NCI-H2196 treated with DMSO at 0.1 percent for 48 hours (cell line): ENCODE data around the gene PTPRO.

Source experiments
- DNase-seq: peaks from one replicate; lab custom pipeline; 2025; ENCODE audit not compliant: unreplicated experiment; lab: John Stamatoyannopoulos, UW

The PTPRO gene

DNA sequence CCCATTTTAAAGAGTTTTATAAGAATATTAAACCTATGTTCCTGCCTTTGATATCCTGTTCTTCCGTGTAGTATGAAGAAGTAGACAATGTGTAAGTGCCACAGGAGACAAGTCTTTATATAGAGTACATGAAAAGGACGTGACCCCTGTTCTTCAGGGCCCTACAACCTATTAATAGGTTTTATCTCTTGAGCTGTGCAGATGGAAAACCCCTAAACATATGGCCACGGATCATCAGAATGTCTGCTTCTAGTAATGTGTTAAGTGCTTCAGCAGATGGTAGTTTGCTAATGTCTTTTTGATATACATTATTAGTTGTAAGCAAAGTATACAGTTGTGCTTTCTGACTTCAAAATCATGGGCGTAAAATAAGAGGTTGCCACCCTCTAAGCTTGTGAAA is 228.5 kb downstream of the PTPRO start:
- DNase-seq, result no peak

DNA sequence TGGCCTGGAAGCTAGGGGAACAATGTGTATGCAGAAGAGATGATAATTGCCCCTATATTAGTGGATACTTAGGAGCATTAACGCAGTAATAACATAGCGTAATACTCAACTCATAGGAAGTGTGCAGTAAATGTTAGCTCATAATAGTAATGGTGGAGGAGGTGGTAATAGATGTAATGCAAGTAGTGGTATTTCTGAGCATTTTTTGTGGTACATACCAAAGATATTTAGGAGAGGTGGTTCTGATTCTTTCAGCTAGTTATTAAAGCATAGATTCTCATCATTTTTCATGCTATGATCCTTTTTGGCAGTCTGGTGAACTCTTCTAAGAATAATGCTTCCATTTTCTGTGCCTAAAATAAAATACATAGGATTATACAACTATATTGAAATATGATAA is 233.1 kb downstream of the PTPRO start:
- no peak for DNase-seq

DNA sequence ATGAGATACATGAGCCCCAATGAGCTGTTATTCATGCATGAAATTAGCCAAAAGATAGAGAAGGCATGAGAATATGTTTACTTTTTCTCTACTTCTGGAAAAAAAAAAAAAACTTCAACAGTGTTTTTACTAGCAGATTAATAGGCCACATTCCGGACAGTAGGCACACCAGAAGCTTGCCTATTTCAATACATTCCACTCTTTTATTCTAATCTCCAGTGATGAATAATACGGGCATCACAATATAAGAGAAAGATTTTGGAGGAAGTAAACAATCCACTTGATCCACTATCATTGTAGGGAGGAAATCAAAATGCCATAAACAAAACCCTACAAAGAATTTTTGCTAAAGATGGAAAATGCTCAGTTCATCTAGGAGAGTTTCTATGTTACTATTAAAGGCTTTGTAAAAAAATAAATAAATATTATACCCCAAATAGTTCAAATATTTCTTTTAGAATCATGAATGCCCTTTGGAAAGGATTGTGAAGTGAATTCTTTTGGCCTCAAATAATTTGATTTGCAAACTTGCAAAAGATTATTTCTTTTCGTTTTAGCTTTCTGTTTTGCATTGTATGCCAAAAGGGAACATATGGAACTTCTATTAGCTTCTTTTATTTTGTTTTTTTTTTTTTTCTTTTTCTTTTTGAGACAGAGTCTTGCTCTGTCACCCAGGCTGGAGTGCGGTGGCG is 234.2 kb downstream of the PTPRO start:
- DNase-seq, result no peak

DNA sequence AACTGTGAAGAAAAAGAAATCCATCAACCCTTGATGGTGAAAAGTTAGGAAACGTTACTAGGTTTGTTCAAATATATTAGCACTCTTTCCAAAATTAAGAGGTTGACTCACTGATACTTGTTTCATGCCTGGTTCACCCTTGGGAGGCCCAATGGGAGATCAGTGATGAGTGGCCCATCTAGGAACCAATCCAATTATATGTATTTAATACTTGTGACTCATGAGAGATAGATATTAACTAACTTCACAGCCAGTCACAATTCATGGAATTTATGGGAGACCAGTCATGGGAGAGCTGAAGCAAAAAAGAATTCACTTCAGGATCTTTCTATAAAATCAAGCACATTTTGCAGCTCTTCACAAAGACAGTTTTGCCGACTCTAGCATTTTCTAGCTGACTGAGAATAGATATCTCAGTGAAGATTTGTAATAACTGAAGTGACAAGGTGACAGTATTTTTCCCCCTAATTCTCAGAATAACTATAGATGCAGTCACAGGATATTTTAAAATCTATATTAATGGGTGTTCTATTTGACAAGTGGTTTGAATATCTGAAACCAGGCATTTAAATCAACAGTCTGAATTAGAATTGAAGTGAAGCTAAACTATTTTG is 236.7 kb downstream of the PTPRO start:
- no peak for DNase-seq

DNA sequence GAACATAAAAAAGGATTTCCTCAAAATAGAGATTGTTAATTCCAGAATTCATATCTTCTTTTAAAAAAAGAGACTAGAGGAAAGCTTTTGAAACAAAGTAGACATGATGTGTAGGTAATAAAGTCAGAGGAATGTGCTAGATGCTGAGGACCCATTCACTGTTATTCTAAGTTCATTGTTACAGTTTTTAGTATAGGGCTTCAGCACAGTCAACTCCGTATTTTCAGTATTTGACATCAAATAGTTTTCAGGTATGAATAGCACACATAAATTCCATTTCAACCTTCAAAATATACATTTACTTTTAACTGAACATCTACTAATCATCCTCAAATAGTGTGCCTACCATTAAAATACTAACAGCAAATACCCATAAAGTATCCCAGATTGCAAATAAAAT is 239.1 kb downstream of the PTPRO start:
- DNase-seq, result no peak

DNA sequence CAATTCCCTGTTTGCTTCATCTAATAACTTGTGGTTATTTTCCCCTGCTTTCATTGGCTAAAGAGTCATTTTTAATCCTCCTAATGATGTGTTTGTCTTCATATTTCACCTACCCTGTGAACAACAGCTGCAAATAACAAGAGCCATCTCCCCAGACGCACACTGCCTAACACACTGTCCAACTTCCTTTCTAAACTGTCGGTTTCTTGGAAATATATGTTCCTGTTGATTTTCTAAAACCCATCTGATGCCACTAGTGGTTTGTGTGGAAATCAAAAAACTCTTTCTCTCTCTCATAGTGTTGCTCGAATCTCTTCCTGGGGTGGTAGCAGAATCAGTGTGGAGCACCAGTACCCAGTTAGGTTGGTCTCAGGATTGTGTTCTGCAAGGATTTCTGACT is 240.0 kb downstream of the PTPRO start:
- no peak for DNase-seq

DNA sequence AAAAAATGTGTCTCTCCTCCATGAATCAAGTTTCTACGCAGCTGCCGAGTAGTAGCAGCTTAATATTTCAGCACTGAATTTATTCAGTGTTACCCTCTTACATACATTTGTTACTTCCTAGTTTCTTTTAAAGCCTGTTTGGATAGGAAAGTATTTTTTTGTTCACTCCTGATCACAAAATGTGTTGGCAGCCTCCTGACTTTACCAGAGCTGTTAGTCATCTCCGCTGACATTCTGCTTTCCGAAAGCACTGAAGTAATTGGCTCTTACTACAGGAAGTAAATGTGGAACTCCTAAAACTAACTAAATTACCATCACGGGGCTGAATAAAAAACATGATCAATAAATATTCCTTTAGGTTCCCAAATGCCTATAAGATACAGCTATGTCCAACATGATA is 241.4 kb downstream of the PTPRO start:
- no peak for DNase-seq

DNA sequence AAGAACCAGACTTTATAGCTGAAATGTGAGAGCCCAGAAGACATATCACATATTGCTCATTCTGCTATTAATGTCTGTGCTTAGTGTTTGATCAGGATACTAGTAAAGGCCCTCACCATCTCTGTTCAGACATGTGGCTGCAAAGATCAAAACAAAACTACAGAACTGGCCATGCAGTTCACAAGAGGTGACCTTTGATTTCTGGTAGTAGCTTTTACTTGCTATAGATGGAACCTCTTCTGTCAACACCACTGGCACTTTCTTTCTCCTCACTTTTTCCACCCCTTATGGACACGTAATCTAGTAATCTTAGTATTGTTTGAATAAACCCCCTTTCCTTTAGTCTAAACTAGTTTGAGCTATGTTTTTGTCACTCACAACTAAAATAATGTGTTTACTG is 252.0 kb downstream of the PTPRO start:
- no peak for DNase-seq

DNA sequence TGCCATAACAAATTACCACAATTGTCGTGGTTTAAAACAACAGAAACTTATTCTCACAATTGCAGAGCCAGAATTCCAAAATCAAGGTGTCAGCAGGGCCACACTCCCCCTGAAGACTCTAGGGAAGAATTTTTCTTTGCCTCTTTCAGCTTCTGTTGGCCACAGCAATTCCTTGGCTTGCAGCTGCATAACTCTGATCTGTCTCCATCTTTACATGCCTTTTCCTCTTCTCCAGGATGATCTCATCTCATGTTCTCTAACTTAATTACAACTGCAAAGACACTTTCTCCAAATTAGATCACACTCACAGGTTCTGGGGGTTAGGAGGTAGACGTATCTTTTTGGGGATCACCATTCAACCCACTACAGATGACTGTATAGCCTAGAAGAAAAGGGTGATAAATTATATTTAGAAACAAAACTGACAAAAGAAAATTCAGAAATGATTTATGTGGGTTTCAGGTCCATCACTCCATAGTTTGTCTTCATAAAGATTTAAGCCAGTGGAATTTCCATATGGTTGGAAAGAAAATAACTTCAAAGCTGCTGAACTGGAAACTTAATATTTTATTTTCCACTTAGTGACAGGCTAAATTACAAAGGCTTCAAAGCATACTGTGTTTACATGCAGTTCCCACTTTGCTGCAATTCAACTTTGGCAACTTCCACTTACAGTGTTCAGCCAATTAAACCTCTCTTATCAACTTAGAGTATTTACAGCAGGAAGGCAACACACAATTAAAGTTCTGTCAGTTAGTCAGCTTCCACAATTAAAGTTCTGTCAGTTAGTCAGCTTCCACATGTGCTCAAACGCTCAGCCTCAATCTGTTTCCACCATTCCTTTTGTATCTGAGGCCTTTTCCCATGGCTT is 253.6 kb downstream of the PTPRO start:
- DNase-seq, result no peak

DNA sequence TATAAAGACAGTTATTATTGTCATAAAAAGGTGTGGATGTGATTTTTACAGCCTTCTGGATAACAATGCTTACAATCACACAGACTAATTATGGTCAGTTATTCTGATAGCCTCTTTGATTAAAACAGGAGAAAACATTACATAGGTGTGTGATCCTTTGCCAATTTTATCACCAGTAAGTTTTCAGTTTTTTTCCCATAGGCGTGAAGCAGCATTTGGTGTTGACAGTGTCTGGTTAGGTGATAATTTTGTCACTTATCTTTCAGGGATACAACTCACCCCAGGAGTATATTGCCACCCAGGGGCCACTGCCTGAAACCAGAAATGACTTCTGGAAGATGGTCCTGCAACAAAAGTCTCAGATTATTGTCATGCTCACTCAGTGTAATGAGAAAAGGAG is 258.1 kb downstream of the PTPRO start:
- no peak for DNase-seq

DNA sequence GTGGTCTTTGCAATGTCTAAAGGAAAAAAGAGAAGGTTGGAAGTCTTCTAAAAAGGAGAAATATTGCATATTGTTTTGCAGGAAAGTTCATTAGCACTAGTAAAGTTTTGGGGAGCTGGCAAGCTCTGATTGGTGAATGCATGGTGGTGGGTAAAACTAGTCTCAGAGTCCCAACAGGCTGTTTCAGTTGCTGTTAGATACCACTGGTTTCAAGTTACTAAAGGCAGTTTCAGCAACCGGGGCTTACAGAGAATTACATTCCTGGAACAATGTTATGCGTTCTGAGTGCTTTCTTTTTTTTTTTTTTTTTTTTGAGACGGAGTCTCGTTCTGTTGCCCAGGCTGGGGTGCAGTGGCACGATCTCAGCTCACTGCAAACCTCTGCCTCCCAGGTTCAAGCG is 258.7 kb downstream of the PTPRO start:
- no peak for DNase-seq

DNA sequence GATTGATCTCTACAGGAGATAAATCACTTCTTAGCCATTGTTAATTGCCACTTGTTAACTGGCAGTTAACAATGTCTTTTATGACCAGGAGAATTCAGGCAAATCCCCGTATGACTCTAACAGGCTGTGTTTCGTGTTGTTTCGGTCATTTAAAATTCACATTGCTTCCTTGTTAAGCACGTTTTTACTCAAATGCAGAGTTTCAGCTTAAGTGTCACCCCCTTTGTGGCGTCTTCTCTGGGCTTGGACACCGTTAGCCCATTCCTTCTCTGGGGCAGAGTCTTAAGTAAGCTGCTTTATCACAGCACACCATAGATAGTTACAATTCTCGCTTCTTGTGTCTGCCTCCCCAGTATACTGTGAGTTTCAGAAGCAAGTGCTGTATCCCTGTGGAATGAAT is 261.5 kb downstream of the PTPRO start:
- no peak for DNase-seq

DNA sequence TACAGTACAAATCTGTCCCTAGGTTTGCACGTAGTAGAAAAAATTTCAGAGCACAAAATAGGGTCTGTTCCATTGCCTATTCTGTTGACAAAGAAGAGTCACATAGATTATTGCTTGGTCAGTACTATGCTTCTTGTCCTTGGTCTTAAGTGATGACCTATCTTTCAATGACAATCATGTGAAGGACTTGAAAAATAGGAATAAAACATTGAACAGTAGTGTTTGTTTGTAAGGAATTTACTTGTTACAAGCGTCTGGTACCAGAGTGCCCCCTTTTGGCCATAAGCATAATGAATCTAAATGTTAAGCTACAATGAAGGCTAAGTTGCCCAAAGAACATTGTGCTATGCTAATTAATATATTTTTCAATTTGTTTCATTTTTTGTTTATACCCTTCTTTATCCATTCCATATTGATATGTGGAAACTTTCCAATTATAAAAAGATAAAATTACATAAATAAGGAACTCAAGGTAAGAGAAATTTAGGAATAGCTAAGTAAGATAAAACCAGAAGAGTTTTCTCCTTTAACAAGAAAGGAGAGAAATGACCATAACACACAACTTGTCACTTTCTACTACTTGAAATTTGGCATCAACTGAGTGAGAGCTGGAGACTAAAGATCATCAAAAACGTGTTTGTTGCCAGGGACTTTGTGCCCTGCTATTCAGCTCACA is 262.2 kb downstream of the PTPRO start:
- no peak for DNase-seq

DNA sequence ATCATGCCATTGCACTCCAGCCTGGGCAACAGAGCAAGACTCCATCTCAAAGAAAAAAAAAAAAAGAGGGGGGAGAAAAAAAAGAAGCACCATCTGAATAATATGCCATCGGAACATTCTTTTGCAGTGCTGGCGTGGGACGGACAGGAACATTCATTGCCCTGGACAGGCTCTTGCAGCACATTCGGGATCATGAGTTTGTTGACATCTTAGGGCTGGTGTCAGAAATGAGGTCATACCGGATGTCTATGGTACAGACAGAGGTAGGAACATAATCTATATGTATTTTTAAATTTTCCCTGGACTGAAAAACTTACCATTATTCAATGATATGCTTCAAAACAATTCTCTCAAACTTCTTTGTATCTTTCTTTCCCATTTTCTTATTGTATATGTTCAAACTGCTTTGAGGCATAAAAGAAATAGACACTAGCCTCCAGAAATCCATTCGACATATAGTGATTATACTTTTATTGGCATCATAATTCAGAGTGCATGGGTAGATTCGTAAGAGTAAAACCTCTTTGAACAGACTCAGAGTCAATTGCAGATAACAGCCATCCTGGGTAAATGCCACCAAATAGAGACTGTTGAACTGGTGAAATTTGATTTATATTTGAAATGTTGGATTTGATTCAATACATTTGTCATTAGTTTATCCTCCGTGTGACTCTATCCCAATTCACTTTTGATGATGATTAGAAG is 267.2 kb downstream of the PTPRO start:
- no peak for DNase-seq

DNA sequence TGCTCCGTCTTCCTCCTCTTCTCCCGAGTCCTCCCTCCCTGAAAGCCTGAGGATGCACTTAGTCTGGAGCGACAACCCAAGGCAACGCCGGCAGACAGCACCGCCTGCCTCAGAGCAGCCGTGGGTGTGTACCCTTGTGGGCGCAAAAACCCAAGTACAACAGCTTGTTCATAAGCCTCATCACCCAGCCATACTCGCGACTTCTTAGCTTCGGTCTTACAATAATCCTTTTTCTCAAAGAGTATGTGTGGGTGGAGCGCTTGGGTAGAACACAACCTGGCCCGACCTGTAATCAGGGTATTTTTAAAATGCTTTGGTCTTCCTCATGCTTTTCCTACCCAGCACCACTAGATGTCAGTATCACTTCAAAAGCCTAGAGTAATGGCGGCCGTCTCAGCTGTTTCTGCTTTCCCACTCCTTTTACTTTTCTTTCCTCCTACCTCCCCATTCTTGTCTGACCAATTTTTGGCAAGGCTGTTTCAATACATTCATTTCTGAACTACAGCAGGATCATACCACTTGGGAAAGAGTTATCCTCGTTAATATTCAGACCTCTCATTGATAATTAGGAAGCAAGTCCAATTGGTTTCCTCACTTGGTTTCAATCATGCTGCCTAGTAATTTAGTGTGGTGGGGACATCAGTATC is 268.0 kb downstream of the PTPRO start:
- DNase-seq, result peak; percentile 15

DNA sequence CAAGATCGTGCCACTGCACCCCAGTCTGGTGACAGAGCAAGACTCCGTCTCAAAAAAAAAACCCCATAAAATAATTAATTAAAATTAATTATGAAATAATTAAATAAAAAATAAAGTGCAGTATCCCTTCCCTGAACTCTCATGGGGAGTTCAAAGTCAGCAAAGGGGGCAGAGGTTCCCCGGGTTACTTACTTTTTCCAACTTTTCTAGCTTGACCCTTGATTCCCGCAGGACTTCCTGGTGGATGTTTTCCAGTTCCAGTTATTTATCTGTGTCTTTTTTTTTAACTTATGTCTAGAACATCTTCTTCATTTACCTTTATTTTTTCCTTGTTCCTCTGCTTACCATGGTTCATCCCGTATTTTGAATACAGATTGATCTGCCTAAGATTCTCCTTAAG is 269.5 kb downstream of the PTPRO start:
- DNase-seq, result no peak

DNA sequence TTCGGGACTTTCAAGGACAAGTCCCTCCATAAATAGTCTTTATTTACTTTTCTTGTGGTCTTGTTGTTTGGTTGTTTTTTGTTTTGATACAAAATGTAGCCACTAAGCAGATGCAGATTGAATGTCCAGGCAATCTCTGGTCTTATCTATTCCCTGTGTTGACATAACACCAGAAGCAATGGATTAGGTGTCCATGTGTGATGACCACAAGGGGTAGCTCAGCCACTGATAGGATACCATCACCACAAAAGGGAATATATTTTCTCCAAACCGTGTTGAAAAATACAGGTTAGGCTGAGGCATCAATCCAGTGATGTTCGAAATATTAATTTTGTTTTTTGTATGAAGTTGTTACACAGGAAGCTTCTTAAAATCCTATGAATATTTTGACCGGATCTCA is 270.6 kb downstream of the PTPRO start:
- no peak for DNase-seq

DNA sequence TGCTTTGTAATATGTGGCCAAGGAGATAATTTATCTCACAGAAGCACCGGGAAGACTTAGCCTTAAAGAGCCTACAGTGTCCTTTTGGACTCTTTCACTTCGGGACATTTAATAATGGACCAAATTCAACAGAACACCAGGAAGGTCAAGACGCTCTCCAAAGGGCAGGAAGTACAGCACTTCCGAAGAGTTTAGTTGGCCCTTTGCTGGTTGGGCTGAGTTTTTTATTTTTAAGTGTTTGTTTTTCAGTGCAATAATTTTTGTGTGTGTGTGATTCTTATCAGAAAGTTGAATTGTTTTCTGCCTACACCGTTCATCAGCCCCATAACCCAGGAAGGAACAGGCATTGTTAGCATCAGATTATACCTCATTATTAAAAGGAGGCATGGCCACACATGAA is 273.9 kb downstream of the PTPRO start:
- no peak for DNase-seq

DNA sequence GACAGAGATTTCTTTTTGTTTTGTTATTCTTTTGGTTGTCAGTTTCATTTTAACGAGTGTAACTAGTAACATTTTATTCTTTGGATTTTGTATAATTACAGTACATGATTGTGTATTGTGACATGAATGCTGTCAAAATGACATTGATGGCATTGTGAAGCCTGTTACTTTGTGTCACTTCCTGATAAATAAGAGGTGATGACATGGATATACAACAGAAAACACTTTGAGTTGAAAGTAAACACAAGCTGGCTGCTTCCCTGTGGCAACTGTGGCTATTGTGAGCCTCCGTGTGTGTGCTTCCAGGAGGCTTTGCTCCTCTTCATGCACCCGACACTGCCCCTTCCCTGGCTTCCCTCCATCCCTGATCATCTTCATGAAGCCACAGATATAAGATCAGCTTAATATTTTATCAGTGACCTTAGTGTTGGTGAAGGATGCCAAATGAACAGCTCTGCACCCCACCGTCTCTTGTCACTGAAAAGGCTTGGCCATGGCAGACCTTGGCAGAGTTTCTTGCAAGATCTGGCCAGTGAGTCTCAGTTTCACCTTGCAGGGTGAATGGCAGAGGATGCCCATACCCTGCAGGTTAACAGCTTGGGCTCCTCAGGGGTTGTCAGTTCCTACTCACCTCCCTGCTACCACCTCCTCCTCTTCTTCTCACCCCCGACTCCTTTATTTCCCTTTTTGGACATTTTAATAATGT is 275.0 kb downstream of the PTPRO start:
- DNase-seq, result no peak
